Ammon's horn (tissue), 1 donor: Measurements from ENCODE around the gene TMEM255A.
"Not testable (repeated sequence)": the region's sequence is repeated elsewhere in the genome, so short reads cannot be mapped to it uniquely, and the experiment has no call there.

Source experiments
- DNase-seq: peaks from one replicate; pipeline ENCODE4 v3.0.0-alpha.2; 2016; ENCODE audit warnings: low spot score

Gene TMEM255A

DNA sequence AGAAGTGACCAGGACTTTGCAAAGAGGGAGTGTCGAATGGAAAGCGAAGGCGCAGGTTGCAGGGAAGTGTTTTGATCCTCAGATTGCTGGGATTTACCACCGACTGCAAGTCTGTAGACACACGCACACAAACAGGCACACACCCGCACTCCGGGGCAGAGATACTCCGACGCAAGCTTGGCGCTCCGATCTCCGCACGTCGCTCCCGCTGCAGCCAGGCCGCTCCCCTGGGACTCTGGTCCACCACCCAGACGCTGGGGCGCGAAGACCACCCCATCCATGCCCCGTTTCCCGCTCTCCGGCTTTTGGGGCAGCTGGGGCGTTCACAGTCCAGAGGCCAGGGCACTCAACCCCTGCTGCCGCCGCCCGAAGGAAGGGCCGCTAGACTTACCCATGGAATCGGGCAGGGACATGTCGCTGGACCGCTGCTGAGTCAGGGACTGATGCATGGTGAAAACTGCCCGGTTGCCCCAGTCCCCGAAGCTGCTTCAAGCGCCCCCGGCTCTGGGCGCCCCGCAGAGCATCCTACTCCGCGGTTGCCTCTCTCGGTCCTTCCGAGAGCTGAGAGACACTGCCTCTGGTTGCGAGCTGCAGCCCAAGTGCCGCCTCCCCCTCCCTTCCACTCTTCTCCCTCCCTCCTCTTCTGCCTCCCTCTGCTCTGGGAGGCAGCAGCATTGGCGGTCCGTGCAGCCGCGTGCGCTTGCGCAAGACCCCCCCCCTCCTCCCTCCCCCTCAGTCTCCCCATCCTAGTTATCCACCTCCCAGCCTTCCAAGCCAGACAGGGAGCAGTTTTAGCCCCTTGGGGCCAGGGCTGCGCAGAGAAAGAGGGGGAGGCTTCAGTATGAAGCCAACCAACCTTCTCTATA lies at the start of gene TMEM255A:
Gene TMEM255A (minus strand): TSS at position 601 of the 866 bp plus-strand sequence. CDS start 152 bp downstream, at position 449.
- DNase-seq: peak; percentile 68

DNA sequence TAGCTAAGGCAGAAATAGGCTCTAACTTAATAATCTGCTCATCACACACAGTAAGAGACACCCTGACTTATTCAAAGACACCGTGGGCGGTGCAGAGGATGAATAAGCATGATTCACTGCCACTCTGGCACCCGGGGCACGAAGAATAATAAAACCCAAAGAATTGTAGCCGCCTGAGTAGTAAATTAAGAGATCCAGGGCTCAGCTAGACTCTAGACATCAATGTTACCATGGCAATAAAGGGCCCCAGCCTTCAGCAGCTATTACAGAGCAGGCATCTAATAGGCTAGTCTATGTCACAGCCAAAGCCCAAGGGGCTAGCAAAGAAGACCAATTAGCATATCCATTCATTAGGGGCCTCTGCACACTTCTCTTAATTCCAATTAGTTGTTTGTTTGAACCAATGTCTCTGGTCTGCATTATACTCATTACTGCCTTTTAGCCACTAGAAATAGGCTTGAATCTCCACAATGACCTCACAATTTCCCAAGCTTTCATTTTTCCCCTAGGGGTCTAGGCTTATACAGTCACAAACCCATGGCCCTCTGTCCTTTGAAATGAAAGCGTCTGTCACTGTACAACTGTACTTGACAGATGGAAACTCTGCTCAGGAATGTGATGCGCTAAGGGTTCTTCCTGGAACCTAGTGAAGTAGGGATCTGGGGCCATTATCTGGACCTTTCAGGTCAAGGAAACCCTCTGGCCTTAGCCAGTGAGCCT lies 47.6 kb upstream of the TMEM255A start:
- DNase-seq: peak; percentile 24

DNA sequence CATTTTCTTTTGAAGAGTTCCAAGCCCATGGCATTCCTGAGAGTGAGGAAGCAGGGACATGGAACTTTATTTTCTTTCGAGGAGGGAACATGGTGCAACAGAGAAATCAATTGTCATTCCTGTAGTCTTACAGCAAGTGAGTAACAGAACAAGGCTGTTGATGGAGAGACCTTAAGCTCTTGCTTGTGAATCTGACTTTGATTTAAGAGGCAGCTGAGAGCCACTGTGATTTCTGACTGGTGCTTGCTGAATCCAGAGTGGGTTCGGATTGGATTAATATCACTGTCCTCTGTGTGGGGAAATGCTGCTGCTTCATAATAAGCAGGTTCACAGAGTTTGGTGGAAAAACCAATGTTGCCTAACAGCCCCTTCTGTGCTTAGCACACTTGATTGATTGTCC lies 45.9 kb upstream of the TMEM255A start:
- no peak for DNase-seq

DNA sequence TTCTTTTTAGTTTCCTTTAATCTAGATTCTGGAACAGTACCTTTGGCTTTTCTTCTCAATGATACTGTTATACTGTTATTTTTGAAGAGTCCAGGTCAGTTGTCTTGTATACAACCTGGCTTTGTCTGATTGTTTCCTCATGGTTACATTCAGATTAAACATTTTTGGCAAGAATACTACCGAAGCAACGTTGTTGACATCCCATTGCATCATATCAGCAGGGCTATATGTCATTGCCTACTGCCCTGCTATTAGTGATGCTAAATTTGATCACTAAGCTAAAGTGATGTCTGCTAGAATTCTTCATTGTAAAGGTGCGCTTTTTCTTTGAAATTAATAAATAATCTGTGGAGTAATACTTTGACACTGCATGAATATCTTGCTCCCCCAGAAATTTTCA lies 44.8 kb upstream of the TMEM255A start:
- DNase-seq: no peak

DNA sequence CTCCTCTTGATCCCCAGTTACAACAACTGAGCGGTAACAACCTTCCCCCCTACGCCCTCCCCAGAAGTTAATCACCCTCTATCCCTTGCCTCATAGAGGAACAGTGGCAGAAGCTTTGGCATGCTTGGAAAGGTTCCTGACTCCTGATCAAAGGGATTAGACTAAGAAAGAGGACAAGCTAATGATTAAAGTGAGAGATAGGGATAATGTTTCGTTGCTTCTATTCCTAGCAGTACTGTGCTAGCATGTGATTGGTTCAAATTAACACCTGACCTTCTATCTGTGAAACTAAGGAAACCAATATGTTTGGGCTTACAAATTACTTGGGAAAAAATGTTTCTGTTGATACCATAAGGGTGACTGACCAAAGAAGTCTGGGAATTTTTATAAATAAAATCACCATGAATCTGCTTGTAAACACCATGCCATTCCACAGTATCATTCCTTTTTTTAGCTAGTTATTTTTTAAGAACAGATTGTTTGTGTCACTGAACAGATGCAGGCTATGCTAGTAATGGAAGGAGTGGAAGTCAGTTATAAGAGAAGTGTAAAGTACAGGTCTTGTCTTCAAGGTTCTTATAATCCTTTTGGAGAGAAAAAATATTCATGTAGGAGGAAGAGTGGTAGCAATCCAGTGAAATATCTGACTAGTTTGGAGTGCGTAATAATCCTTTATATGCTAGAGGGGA lies 39.3 kb upstream of the TMEM255A start:
- DNase-seq: no peak

DNA sequence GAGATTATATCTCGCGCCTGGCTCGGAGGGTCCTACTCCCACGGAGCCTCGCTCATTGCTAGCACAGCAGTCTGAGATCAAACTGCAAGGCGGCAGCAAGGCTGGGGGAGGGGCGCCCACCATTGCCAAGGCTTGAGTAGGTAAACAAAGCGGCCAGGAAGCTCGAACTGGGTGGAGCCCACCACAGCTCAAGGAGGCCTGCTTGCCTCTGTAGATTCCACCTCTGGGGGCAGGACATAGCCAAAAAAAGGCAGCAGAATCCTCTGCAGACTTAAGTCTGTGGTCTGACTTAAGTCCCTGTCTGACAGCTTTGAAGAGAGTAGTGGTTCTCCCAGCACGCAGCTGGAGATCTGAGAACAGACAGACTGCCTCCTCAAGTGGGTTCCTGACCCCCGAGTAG lies 33.3 kb upstream of the TMEM255A start:
- not testable (repeated sequence) for DNase-seq

DNA sequence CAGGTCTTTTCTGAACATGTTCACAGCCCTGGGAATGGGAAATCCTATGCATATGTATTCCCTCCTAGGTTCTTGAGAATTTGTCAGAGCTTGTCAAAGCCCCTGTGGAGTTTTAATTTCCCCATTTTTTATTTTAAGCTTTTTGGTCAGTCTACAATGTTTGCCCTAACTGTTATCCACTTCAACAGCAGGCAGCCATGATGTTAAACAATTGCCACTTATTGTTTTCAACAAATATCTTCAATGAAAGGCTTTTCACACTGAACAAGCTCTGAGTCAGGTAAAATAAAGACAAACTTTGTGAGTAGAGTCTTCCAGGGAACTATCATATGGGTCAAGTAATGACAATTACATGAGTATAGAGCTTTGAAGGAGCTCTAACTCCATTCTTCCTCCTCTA lies 25.6 kb upstream of the TMEM255A start:
- DNase-seq: no peak

DNA sequence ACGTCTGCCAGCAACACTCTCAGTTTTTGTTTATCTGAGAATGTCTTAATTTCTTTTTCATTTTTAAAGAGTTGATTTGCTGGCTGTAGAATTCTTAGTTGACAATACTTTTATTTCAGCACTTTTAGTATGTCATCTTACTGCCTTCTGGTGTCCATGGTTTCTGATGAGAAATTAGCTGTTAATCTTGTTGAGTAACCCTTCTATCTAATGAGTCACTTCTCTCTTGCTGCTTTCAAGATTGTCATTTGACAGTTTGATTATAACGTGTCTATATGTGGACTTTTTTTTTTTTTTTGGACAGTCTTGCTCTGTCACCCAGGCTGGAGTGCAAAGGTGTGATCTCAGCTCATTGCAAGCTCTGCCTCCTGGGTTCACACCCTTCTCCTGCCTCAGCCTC lies 24.0 kb upstream of the TMEM255A start:
- no peak for DNase-seq

DNA sequence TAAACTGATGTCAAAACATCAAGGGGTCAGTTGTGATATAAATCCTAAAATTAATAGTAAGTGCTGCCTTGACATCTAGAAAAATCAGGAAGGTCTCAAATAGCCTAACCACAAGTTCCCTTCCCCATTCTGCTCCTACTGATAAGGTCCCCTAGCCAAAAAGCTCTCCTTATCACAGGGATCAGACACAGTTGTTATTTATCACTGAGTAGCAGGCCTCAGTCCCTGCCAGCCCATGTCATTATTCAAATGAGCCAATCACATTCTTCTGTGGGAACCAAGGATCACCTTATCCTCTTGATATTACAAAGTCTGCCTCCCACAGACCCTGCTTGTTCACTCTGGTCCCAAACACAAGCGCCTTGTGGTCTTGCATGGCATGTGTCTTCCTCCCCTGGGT lies 23.3 kb upstream of the TMEM255A start:
- DNase-seq: no peak

DNA sequence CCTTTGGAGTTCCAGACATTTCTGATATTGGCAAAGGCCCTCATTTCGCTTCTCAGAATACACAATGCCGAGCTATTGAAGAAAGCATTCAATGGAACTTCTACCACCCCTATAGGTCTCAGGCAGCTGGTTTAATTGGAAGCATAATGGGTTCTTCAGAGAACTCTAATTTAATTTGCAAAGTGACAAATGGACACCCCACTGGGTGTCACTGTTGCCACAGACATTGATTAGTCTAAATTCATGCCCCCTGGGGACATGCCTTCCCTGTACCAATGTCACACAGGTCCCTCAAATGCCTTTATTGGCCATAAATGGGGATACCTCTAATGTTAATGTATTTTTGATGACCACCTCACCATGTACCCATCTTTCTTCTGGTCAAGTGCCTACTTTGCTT lies 22.9 kb upstream of the TMEM255A start:
- no peak for DNase-seq

DNA sequence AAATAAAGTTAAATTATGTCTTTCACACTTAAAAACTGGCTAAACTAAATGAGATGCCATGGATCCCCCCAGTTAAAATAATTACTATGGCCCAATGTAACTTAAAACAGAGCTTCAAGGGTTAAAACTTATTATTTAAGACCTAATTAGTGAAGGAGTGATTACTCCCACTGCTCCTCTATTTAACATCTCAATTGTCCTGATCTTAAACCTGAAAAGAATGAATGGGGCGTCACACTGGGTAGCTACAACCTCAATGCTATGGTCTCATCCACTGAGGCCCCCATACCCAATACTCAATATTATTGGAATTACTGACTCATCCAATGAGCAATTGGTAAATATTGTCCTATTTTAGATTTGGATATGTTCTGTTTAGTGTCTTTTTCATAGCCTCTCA lies 21.1 kb upstream of the TMEM255A start:
- no peak for DNase-seq

DNA sequence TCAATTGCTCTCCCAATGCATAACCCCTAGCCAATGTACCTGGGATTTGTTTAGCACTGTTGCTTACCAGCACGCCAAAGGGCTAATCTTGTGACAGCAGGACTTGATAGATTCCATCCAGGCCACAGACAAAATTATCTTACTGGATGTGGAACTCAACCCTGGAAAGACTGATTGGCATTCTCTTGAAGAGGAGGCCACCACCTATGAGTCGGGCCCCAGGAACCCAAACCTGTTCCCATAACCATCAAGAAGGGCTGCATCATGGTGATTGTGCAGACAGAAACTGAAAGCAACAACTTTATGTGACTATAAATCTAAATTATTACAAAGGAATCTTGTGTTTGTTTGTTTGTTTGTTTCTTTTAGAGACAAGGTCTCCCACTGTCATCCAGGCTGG lies 19.9 kb upstream of the TMEM255A start:
- DNase-seq: no peak

DNA sequence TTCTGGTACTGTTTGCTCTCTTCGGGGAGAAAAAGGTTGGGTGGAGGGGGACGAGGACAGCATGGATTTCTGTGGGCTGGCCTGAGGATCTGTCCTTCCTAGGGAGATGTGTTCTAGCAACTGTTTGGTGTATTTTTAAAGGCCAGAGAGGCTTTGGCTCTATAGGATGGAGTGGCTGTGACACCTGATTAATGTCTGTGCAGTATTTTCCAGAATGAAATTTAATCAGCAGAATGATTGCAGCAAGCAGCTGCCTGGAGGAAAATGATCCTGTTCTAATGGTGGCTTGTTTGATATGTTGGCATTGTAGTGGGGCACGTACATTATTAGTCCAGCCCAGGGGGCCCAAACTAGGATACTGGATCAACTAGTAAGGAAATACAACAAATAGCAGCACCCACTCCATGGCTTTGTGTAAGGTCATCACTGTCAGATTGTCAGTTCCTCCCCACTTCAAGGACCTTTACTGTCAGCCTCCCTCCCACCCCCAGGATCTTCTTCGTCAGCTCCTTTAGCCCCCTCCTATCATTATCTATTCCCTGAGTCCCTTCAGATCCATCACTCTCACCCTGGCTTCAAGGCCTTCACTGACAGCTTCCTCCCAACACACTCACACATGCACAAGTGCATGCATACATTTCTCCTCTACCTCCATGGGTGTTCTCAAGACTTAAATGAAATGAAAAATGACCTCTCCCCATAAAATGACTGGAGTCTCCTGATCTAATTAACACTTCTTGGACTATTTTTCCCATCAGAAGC lies 10.4 kb upstream of the TMEM255A start:
- no peak for DNase-seq

DNA sequence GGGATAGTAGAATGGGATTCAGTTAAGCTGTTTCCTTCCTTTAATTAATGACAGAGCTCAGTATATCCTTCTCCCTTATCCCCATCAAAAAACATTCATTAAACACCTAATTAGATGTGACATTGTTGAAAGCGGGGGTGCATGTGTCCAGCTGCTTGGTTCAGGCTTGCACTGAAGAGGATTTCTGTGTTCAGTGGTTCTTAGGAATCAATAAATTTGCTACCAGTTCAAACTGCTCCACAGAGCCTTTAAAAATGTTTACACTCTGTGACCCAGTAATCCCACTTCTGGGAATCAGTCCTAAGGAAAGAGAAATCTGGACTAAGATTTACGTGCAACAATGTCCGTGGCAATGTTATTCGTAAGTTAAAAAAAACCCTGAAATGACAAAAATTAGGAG lies 7.2 kb upstream of the TMEM255A start:
- DNase-seq: no peak

DNA sequence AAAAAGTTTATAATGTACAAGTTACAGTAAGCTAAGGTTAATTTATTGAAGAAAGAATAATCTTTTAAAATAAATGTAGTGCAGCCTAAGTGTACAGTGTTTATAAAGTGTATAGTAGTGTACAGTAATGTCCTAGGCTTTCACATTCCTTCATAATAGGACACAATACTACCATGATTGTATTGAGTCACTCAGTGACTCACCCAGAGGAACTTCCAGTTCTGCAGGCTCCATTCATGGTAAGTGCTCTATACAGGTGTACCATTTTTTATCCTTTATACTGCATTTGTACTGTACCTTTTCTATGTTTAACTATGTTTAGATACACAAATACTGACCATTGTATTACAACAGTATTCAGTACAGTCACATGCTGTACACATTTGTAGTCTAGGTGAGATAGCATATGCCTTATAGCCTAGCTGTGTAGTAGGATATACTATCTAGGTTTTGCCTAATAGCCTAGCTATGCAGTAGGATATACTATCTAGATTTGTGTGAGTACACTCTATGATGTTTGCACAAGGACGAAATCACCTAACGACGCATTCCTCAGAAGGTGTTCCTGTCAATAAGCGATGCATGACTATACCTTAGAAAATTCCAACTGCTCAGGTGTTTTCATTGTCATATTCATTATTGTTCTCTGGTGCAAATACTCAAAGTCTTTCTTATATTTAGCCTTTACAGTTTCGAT lies 5.5 kb upstream of the TMEM255A start:
- DNase-seq: no peak

DNA sequence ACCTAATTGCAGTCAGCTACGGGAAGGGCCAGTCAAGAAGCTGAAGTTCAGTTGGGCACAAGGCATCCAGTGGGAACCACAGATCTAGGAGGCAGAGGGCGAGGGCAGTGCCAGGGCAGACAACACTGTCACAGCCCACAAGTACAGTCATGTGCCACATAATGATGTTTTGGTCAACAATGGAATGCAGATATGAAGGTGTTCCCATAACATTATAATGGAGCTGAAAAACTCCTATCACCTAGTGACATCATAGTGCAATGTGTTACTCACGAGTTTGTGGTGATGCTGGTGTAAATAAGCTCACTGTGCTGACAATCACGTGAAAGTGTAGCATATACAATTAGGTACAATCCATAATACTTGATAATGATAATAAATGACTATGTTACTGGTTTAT lies 4.5 kb upstream of the TMEM255A start:
- no peak for DNase-seq

DNA sequence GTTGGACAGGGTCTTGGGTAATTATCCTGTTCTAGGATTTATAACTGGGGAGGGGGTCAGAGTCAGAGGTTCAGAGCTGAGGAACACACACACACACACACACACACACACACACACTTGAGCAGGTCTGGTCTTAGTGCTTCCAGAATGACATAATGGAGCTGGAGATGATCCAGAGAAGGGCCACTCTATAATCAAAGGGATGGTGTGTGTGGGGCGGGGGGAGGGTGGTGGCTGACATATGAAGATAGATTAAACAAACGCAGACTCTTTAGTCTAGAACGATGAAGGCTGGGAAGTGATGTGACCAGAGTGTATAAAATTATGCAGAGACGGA lies 434 bp upstream of the TMEM255A start:
- DNase-seq: no peak

DNA sequence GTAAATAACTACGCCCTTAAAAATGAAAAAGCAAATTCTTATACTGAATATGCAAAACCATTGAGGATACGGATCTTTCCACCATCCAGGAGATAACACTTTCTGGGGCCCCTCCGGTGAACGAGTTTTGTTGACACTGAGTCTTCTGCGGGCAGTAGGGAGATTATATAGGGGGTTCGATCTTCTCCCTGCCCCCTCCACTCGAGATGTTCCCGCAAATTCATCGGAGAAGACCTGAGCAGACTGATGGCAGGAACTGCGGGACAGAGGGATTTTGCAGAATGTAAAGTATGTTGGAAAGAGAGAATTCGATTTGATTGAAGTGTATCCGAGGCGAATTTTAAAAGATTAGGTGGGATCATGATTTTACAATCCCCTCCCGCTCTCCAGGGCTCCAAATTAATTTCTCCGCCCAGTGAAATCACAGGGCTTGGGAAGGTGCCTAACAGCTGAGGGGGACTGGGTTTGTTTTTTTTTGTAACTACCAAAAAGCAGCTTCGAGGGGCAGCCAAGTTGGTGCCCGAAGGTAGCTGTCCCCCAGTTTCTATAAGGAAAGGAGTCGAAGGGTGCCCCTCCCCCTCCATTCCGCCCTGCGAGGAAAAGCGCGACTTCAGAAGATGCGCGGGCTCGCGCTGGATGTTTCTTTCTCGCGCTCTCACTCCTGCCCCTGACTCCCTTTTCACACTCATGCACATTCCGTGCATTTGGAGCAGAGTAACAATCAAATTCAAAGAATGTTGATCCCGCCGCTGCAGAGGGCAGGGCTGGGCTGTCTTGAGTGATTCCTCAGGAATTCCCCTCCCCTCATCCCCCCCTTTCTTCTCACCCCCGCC lies 1.2 kb downstream of the TMEM255A start:
- DNase-seq: no peak

DNA sequence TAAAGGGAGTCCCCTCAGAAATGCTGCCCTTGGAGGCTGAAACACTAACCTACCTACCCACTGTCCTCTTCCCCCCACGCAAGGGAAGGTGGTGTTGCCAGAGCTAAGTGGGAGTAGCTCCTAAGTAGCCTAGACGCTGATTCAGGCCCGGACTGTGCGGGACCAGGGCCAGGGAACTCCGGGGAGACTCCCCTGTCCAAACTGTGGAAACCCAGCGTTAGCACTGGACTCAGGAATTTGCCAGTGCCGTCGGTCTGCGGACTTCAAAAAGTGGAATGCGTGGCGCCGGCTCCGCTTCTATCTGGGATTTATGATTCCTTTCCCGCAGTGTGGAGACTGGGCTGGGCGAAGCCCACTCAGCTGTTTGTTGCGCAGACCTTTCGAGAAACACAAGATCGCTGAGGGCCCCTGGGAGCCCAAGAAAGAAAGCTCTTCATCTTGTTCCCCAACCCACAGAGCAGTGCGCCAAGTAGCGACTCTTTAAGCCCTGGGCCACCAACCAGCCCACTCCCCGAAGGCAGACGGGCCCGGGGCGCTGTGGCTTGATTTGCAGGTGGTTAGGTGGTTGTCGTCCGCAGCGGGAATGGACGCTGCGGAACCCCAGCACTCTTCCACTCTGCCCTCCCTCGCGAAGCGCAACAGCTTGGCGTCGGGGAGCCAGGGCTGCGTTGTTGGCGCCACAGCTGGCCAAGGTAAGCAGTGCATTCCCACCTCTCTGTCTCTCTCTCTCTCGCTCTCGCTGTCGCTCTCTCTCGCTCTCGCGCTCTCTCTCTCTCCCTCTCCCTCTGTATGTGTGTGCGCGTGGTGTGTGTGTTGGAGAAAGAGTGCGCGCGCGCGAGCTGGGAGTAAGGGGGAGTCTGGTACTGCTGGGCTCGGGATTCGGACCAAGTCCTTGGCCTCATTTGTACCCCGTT lies 2.0 kb downstream of the TMEM255A start:
- DNase-seq: peak; percentile 35

DNA sequence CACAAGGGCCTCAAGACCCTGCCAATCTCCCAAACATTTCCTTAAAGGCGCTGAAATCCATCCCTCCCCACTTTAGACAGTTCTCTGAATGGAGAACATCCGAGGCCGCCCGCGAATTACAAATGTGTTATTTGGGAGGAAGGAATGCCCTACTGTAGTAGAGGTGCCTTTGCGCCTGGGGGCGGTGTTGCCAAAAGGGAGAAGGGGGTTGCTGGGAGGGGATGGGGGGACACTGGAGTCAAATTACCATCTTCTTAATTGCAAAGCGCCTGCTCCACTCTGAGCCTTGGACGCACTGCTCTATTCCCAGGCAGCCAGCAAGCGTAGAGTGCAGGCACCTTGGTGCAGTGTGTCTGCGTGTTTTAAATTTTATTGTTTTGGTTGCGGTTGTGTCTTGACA lies 2.7 kb downstream of the TMEM255A start:
- no peak for DNase-seq
